Neural cell (in vitro differentiated cells): ENCODE data around the gene STAU1. TPM values are rescaled to one million over a fixed set of nuclear protein-coding genes. Genes with fewer than 3 reads are reported as not detected.

Experiments used
- H2AFZ ChIP-seq: fragments of 200-600, 300-800 bp; sonication (generic), shearing (Covaris generic); 2 replicates; pipeline ENCODE4 v1.6.0; 2014; ENCODE audit warnings: low read depth, mild to moderate bottlenecking, antibody characterized with exemption, low read length, moderate library complexity
- H3F3A ChIP-seq: fragments of 200-600 bp; shearing (Covaris generic); 2 replicates; pipeline ENCODE4 v1.6.1; 2016; ENCODE audit warnings: mild to moderate bottlenecking, moderate library complexity, mixed read lengths, antibody characterized with exemption, low read length; ENCODE audit not compliant: insufficient read depth, poor library complexity, severe bottlenecking
- H3K27ac ChIP-seq: fragments of 200-600, 300-800 bp; sonication (generic), shearing (Covaris generic); 2 replicates; pipeline ENCODE4 v1.5.1; 2014; ENCODE audit warnings: mild to moderate bottlenecking, low read length, moderate library complexity
- H3K27me3 ChIP-seq: fragments of 300-800, 200-600 bp; sonication (generic), shearing (Covaris generic); 2 replicates; pipeline ENCODE4 v1.6.0; 2014; ENCODE audit warnings: mild to moderate bottlenecking, low read depth, low read length, moderate library complexity; ENCODE audit not compliant: insufficient read depth
- H3K36me3 ChIP-seq: fragments of 300-800, 200-600 bp; sonication (generic), shearing (Covaris generic); 2 replicates; pipeline ENCODE4 v1.5.1; 2014; ENCODE audit warnings: mild to moderate bottlenecking, antibody characterized with exemption, low read length, moderate library complexity; ENCODE audit not compliant: insufficient read depth
- H3K4me2 ChIP-seq: fragments of 300-800, 200-600 bp; sonication (generic), shearing (Covaris generic); 2 replicates; pipeline ENCODE4 v1.6.0; 2014; ENCODE audit warnings: mild to moderate bottlenecking, low read length
- H3K4me3 ChIP-seq: fragments of 300-800, 200-600 bp; sonication (generic), shearing (Covaris generic); 2 replicates; pipeline ENCODE4 v1.5.1; 2014; ENCODE audit warnings: mild to moderate bottlenecking, low read length, moderate library complexity
- H3K79me2 ChIP-seq: fragments of 200-600 bp; shearing (Covaris generic); replicated peaks from 2 replicates; pipeline ENCODE4 v1.6.0; 2014; ENCODE audit warnings: mild to moderate bottlenecking, low read length, moderate library complexity; ENCODE audit not compliant: insufficient read depth
- H3K9ac ChIP-seq: fragments of 300-800, 200-600 bp; sonication (generic), shearing (Covaris generic); 2 replicates; pipeline ENCODE4 v1.6.1; 2016; ENCODE audit warnings: mild to moderate bottlenecking, low read length, mixed read lengths
- H3K9me2 ChIP-seq: fragments of 200-600 bp; shearing (Covaris generic); 2 replicates; pipeline ENCODE4 v1.6.1; 2016; ENCODE audit warnings: mild to moderate bottlenecking, low read length, mixed read lengths; ENCODE audit not compliant: insufficient read depth
- H3K9me3 ChIP-seq: fragments of 200-600, 300-800 bp; sonication (generic), shearing (Covaris generic); 2 replicates; pipeline ENCODE4 v1.6.1; 2016; ENCODE audit warnings: mild to moderate bottlenecking, mixed run types, low read length, moderate library complexity, mixed read lengths
- H4K20me1 ChIP-seq: fragments of 200-600 bp; shearing (Covaris generic); 2 replicates; pipeline ENCODE4 v1.6.1; 2016; ENCODE audit warnings: mild to moderate bottlenecking, mixed run types; ENCODE audit not compliant: insufficient read depth
- CTCF ChIP-seq: fragments of 450-650 bp; IDR thresholded peaks from 2 replicates; pipeline ENCODE4 v1.5.1; 2014; ENCODE audit warnings: antibody characterized with exemption, mild to moderate bottlenecking, moderate library complexity; ENCODE audit not compliant: poor library complexity, severe bottlenecking
- EP300 ChIP-seq: fragments of 450-650 bp; conservative IDR thresholded peaks from 2 replicates; pipeline ENCODE4 v1.6.1; 2014; ENCODE audit warnings: antibody characterized with exemption, mild to moderate bottlenecking, moderate library complexity; ENCODE audit not compliant: poor library complexity, severe bottlenecking
- EZH2 ChIP-seq: fragments of 200-600, 300-800 bp; shearing (Covaris generic), sonication (generic); IDR thresholded peaks from 2 replicates; pipeline ENCODE4 v1.6.1; 2014; ENCODE audit warnings: antibody characterized with exemption, low read length, borderline replicate concordance, mild to moderate bottlenecking; ENCODE audit not compliant: insufficient read depth, poor library complexity, severe bottlenecking
- MXI1 ChIP-seq: fragments of 450-650 bp; conservative IDR thresholded peaks from 2 replicates; pipeline ENCODE4 v1.6.1; 2014; ENCODE audit warnings: antibody characterized with exemption, mild to moderate bottlenecking; ENCODE audit not compliant: poor library complexity, severe bottlenecking
- POLR2AphosphoS5 ChIP-seq: IDR thresholded peaks from 2 replicates; pipeline ENCODE4 v1.6.1; 2012
- RAD21 ChIP-seq: fragments of 450-650 bp; conservative IDR thresholded peaks from 2 replicates; pipeline ENCODE4 v1.6.1; 2014; ENCODE audit warnings: antibody characterized with exemption, mild to moderate bottlenecking, moderate library complexity
- REST ChIP-seq: IDR thresholded peaks from 2 replicates; pipeline ENCODE4 v1.6.1; 2012; ENCODE audit warnings: borderline replicate concordance
- SMC3 ChIP-seq: fragments of 450-650 bp; conservative IDR thresholded peaks from 2 replicates; pipeline ENCODE4 v1.6.1; 2014; ENCODE audit warnings: antibody characterized with exemption, mild to moderate bottlenecking, moderate library complexity; ENCODE audit not compliant: poor library complexity
- TAF1 ChIP-seq: IDR thresholded peaks from 2 replicates; pipeline ENCODE4 v1.6.1; 2012; ENCODE audit warnings: low read depth
- polyA plus RNA-seq: library from polyadenylated mRNA; depleted of rRNA; stranded (reverse); fragments of >200 nt; gene quantifications from 2 replicates; pipeline ENCODE4 v1.2.3, GENCODE V29; 2014

STAU1 gene
- polyA plus RNA-seq, 1 donor from 2014 or later: 43.1 TPM

GRCh38 chr20:49207076-49207475 lies 18.9 kb upstream of the STAU1 start:
- no peaks in the 10 kb centered on the region for H3F3A ChIP-seq
- no peak overlapping the region for H2AFZ ChIP-seq
- H3K9me3 ChIP-seq: no peaks in the 10 kb centered on the region
- no peak overlapping the region for H3K9ac ChIP-seq
- H3K9me2 ChIP-seq: no peaks in the 10 kb centered on the region
- no peaks in the 10 kb centered on the region for H3K36me3 ChIP-seq
- H4K20me1 ChIP-seq: no peaks in the 10 kb centered on the region
- no peak overlapping the region for H3K27ac ChIP-seq
- no peaks in the 10 kb centered on the region for H3K27me3 ChIP-seq
- H3K4me2 ChIP-seq: no peak overlapping the region
- no peaks in the 10 kb centered on the region for H3K79me2 ChIP-seq
- H3K4me3 ChIP-seq: no peak overlapping the region
- no peak for TF ChIP-seq RAD21
- TF ChIP-seq MXI1: no peak
- TF ChIP-seq EP300: no peak
- TF ChIP-seq SMC3: no peak
- no peak for TF ChIP-seq EZH2
- no peak for TF ChIP-seq CTCF
- no peak for TF ChIP-seq REST
- no peak for TF ChIP-seq TAF1
- no peak for TF ChIP-seq POLR2AphosphoS5

- Histone ChIP-seq H3K27ac (no peak overlapping the region), H3K9me2 (no peaks in the 10 kb centered on the region), H3K27me3 (no peaks in the 10 kb centered on the region), H3K9me3 (no peaks in the 10 kb centered on the region), H3K36me3 (no peaks in the 10 kb centered on the region), H3K4me2 (no peak overlapping the region), H4K20me1 (no peaks in the 10 kb centered on the region), H2AFZ (no peak overlapping the region), H3K4me3 (no peak overlapping the region), H3F3A (no peaks in the 10 kb centered on the region), H3K9ac (no peak overlapping the region), H3K79me2 (no peaks in the 10 kb centered on the region)
- TF ChIP-seq CTCF: no peak
- no peak for TF ChIP-seq MXI1
- TF ChIP-seq SMC3: no peak
- TF ChIP-seq REST: no peak
- TF ChIP-seq TAF1: no peak
- no peak for TF ChIP-seq RAD21
- no peak for TF ChIP-seq EP300
- no peak for TF ChIP-seq EZH2
- no peak for TF ChIP-seq POLR2AphosphoS5
These were observed 15.6 kb upstream of the STAU1 start for GRCh38 chr20:49203746-49204145.
